ENCODE results near the gene PPM1L. TPM values are rescaled to one million over a fixed set of nuclear protein-coding genes. Genes with fewer than 3 reads are reported as not detected.
"Not testable (repeated sequence)": the region's sequence is repeated elsewhere in the genome, so short reads cannot be mapped to it uniquely, and the experiment has no call there.

PPM1L gene
- polyA plus RNA-seq, 3 donors from 2014 or later: 14.8 to 35.5 (median 20.5) TPM

DNA sequence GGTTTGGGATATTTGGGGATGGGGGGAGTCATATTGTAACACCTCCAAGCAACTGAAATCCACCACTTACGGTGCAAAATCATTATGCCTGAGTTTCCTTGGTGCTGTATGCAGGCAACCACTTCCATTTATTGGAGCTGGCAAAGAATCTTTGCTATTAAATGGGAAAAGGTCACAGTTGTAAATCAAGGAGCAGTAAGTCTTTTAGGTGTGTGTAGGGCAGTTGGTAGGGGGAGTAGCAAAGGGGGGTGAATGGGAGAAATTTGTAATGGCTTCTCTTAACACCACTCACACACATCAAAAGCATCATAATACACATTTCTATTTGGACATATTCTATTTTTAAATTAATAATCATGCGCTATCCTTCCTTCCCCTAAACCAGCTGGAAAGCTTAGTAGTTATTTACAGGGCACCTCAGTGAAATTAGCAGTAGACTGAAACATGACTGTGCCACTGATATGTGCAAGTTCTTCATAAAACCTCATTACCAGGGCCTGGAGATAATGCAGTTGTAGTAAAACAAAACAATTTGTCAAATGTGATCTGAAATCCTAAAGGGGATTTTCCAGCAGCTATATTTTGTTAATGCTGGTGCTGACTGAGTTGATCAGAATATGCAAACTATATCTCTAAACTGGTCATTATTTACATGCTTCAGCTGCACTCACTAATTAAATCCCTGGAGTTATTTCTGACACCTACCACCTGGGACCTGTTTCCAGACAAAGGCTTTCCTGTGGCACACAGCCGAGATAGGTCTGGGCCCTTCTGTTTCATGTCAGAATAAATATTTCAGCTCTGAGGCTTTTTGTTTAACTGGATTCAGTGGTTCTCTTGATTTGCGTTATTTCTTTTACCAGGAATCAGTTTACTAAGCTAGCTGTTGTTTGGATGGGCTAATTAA, 259.1 kb downstream of the PPM1L start:
- Mint-ChIP-seq H3K27ac (no peak overlapping the region), H3K9me3 (peaks cover 2 to 6% (median 2%) of the 10 kb centered on the region in 6 donors), H3K4me1 (peaks cover 9 to 14% of the 10 kb centered on the region in 2 donors), H3K4me3 (no peak overlapping the region), H3K36me3 (peaks cover 0 to 3% (median 0%) of the 10 kb centered on the region in 3 donors), H3K27me3 (ENCODE audit: low read depth in 3 of 3) (peaks cover 0 to 2% (median 0%) of the 10 kb centered on the region in 3 donors)
- no peak for DNase-seq

GRCh38 chr3:161016417-161017313, 260.6 kb downstream of the PPM1L start:
- Mint-ChIP-seq H3K4me3 (no peak overlapping the region), H3K9me3 (peaks cover 2 to 6% (median 4%) of the 10 kb centered on the region in 6 donors), H3K4me1 (peaks cover 9 to 15% of the 10 kb centered on the region in 2 donors), H3K27me3 (ENCODE audit: low read depth in 3 of 3) (peaks cover 0 to 2% (median 0%) of the 10 kb centered on the region in 3 donors), H3K36me3 (peaks cover 0 to 3% (median 1%) of the 10 kb centered on the region in 3 donors), H3K27ac (peak overlapping the region in 1 of 6 donors; percentile 54)
- no peak for DNase-seq

DNA sequence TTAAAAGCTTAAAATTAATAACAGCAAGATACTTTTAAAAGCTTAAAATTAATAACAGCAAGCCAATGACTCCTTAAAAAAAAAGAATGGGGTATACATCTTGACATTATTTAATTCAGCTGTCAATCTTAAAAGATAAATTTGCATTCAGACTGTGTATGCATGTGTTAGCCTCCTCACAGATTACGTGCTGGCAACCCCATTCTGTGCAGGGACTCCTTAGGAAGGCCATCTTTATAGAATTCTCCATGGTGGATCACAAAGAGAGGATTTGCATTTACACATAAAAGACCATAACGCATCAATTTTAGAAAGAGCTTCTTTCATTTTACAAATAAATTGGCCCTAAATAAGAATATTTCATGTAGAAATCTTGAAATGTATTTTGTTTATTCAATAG, 261.9 kb downstream of the PPM1L start:
- H3K9me3 Mint-ChIP-seq: peaks cover 5 to 10% (median 8%) of the 10 kb centered on the region in 6 donors
- peaks cover 3 to 9% (median 3%) of the 10 kb centered on the region in 3 donors for H3K36me3 Mint-ChIP-seq
- H3K4me3 Mint-ChIP-seq: no peak overlapping the region
- no peak overlapping the region for H3K27ac Mint-ChIP-seq
- no peak for DNase-seq
- peaks cover 4 to 13% of the 10 kb centered on the region in 2 donors for H3K4me1 Mint-ChIP-seq
- peaks cover 0 to 2% (median 0%) of the 10 kb centered on the region in 3 donors for H3K27me3 Mint-ChIP-seq (ENCODE audit: low read depth in 3 of 3)

- Mint-ChIP-seq H3K9me3 (peaks cover 10 to 19% (median 17%) of the 10 kb centered on the region in 6 donors), H3K27me3 (ENCODE audit: low read depth in 3 of 3) (peaks cover 0 to 2% (median 0%) of the 10 kb centered on the region in 3 donors), H3K27ac (peak overlapping the region in 1 of 6 donors; percentile 40), H3K36me3 (peaks cover 11 to 18% (median 12%) of the 10 kb centered on the region in 3 donors), H3K4me3 (no peak overlapping the region), H3K4me1 (peaks cover 0 to 3% of the 10 kb centered on the region in 2 donors)
- DNase-seq: no peak
Observed at GRCh38 chr3:161020256-161020655, 264.2 kb downstream of the PPM1L start.

DNA sequence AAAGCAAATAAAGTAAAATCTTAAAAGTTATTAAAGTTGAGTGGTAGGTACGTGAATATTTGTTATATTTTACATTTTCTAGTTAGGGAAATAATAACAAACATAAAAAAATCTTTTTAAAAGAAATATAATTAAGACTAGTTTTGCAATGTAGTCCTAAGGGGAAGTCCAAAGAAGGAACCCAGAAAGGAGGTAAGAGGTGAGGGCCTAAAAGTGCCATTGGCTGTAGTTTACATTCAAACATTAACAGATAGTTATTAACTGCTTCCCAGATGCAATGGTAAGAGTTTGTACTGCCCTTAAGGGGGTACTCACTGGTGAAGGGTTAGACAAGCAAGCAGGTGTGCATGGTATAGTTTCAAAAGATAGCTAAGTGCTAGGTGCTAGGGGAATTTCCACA, 269.9 kb downstream of the PPM1L start:
- no peak for DNase-seq
- Mint-ChIP-seq H3K36me3 (peaks cover 11 to 18% (median 12%) of the 10 kb centered on the region in 3 donors), H3K4me1 (peaks cover 0 to 8% of the 10 kb centered on the region in 2 donors), H3K27ac (peak overlapping the region in 1 of 6 donors; percentile 22), H3K27me3 (ENCODE audit: low read depth in 3 of 3) (peaks cover 0 to 2% (median 0%) of the 10 kb centered on the region in 3 donors), H3K4me3 (no peak overlapping the region), H3K9me3 (peaks cover 8 to 15% (median 13%) of the 10 kb centered on the region in 6 donors)

GRCh38 chr3:161026612-161027510, 270.8 kb downstream of the PPM1L start:
- Mint-ChIP-seq H3K36me3 (peaks cover 14 to 16% (median 14%) of the 10 kb centered on the region in 3 donors), H3K27me3 (ENCODE audit: low read depth in 3 of 3) (peaks cover 0 to 2% (median 0%) of the 10 kb centered on the region in 3 donors), H3K9me3 (peaks cover 4 to 15% (median 13%) of the 10 kb centered on the region in 6 donors), H3K4me3 (no peak overlapping the region), H3K4me1 (peaks cover 0 to 8% of the 10 kb centered on the region in 2 donors), H3K27ac (no peak overlapping the region)
- no peak for DNase-seq

DNA sequence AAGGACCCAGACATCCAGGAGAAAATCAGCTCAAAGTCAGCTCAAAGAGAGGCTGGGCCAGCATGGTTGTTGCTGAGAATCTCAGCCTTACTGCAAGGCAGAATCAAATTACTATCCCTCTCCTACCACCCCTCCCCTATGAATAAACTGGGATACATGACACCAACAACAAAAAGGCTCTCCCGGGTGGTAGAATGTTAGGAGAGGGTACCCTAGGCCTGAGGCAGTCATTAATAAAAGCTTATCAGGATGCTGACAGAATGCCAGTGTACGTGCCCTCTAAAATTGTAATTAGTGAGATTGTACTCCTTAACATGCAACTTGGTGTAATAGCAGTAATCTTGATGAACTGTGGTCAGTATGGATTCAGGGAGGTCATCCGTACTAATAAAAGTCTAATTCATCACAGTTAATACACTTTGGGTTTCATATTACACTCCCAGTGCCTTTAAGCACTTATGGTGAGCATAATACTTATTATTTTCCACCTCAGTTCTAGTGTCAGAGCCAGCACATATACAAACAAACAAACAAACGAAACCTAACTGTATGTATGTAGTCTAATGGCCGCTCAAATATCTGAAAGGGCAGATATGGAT, 272.6 kb downstream of the PPM1L start:
- Mint-ChIP-seq H3K9me3 (peaks cover 0 to 3% (median 2%) of the 10 kb centered on the region in 6 donors), H3K27ac (peak overlapping the region in 1 of 6 donors; percentile 13), H3K4me3 (no peak overlapping the region), H3K27me3 (ENCODE audit: low read depth in 3 of 3) (peaks cover 0 to 2% (median 0%) of the 10 kb centered on the region in 3 donors), H3K4me1 (peaks cover 6 to 16% of the 10 kb centered on the region in 2 donors), H3K36me3 (peaks cover 11 to 19% (median 15%) of the 10 kb centered on the region in 3 donors)
- no peak for DNase-seq

GRCh38 chr3:161031134-161031533, 275.1 kb downstream of the PPM1L start:
- Mint-ChIP-seq H3K27ac (no peak overlapping the region), H3K36me3 (peaks cover 9 to 17% (median 14%) of the 10 kb centered on the region in 3 donors), H3K4me1 (peaks cover 28 to 40% of the 10 kb centered on the region in 2 donors), H3K27me3 (ENCODE audit: low read depth in 3 of 3) (peaks cover 0 to 2% (median 0%) of the 10 kb centered on the region in 3 donors), H3K9me3 (peaks cover 0 to 1% (median 0%) of the 10 kb centered on the region in 6 donors), H3K4me3 (no peak overlapping the region)
- no peak for DNase-seq

- H3K36me3 Mint-ChIP-seq: peaks cover 18 to 21% (median 21%) of the 10 kb centered on the region in 3 donors
- H3K27ac Mint-ChIP-seq: peak overlapping the region; percentile 12 to 82 (median 75)
- peak overlapping the region in 3 of 5 donors; percentile 13 to 42 (median 39) for H3K4me3 Mint-ChIP-seq
- not testable (repeated sequence) for DNase-seq; H3K27me3 Mint-ChIP-seq (ENCODE audit: low read depth in 3 of 3); H3K9me3 Mint-ChIP-seq
- H3K4me1 Mint-ChIP-seq: peaks cover 28 to 32% of the 10 kb centered on the region in 2 donors
Observed at GRCh38 chr3:161034913-161035550, 279.0 kb downstream of the PPM1L start.

GRCh38 chr3:161035711-161036110, 279.7 kb downstream of the PPM1L start:
- peaks cover 28 to 32% of the 10 kb centered on the region in 2 donors for H3K4me1 Mint-ChIP-seq
- no peak overlapping the region for H3K4me3 Mint-ChIP-seq
- DNase-seq: no peak
- H3K36me3 Mint-ChIP-seq: peaks cover 19 to 24% (median 23%) of the 10 kb centered on the region in 3 donors
- H3K9me3 Mint-ChIP-seq: no peaks in the 10 kb centered on the region
- H3K27me3 Mint-ChIP-seq (ENCODE audit: low read depth in 3 of 3): peaks cover 0 to 4% (median 2%) of the 10 kb centered on the region in 3 donors
- H3K27ac Mint-ChIP-seq: peak overlapping the region in 3 of 6 donors; percentile 28 to 82 (median 51)

GRCh38 chr3:161038725-161039124, 282.7 kb downstream of the PPM1L start:
- Mint-ChIP-seq H3K27ac (no peak overlapping the region), H3K4me1 (peaks cover 21 to 23% of the 10 kb centered on the region in 2 donors), H3K4me3 (no peak overlapping the region), H3K27me3 (ENCODE audit: low read depth in 3 of 3) (peaks cover 0 to 4% (median 2%) of the 10 kb centered on the region in 3 donors), H3K9me3 (no peaks in the 10 kb centered on the region), H3K36me3 (peaks cover 12 to 19% (median 19%) of the 10 kb centered on the region in 3 donors)
- DNase-seq: no peak

All from immature natural killer cell (primary cell).